Activated naive CD8-positive, alpha-beta T cell treated with anti-CD3 and anti-CD28 coated beads, Interleukin-2, amount 10 ng/mL, durations not matched to agents 7 days and 5 days (primary cell): Measurements from ENCODE around the gene IQCM. TPM values are rescaled to one million over a fixed set of nuclear protein-coding genes. Genes with fewer than 3 reads are reported as not detected.

Experiments
- ATAC-seq: fragments of 150-1000 bp; cut with Tn5 transposase; one replicate; pipeline ENCODE4 v1.10.0; 2021; ENCODE audit warnings: low read depth, moderate library complexity
- POLR2A ChIA-PET: fragments of 350-600 bp; sonication (Branson Sonifier 250); formaldehyde crosslinking; loops from one replicate; lab custom pipeline; 2021; ENCODE audit warnings: antibody characterized with exemption; lab: Charles Lee
- DNase-seq: peaks from one replicate; pipeline ENCODE4 v3.0.0; 2021
- H3K27ac Mint-ChIP-seq: one replicate; pipeline ENCODE4 v1.8.0; 2022; ENCODE audit warnings: mild to moderate bottlenecking, mixed read lengths
- H3K27me3 Mint-ChIP-seq: one replicate; pipeline ENCODE4 v1.8.0; 2022; ENCODE audit warnings: mild to moderate bottlenecking, moderate library complexity, mixed read lengths
- H3K36me3 Mint-ChIP-seq: one replicate; pipeline ENCODE4 v1.8.0; 2021; ENCODE audit warnings: mild to moderate bottlenecking, mixed read lengths
- H3K4me1 Mint-ChIP-seq: one replicate; pipeline ENCODE4 v1.8.0; 2021; ENCODE audit warnings: mixed read lengths
- H3K4me3 Mint-ChIP-seq: one replicate; pipeline ENCODE4 v1.8.0; 2022; ENCODE audit warnings: mild to moderate bottlenecking, moderate library complexity, mixed read lengths
- H3K9me3 Mint-ChIP-seq: one replicate; pipeline ENCODE4 v1.8.0; 2021; ENCODE audit warnings: mixed read lengths
- total RNA-seq, 2 experiments: library from RNA; stranded (reverse); gene quantifications; one replicate each; pipeline ENCODE4 v1.2.3, GENCODE V29; 2021

IQCM gene
- total RNA-seq, 2 experiments from 2014 or later = not detected

DNA sequence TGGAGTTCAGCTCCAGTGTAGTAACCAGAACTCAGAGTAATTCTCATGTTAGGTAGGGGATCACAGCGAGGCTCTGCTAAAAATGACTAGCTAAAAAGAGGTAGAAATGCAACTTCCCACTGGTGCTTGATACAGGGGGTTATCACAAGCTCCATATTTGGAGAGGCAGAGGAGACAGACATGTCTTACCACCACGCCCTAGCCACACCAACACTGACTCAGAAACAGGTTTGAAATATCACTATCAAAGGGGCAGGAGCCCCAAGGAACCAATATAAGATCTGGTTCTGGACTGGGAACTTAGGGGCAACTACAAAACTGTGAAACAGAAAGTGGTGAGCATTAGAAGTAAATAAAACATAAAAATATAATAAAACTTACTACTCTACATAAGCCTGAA is 62.9 kb downstream of the IQCM start:
- no peak for DNase-seq
- POLR2A ChIA-PET = no interaction called here
- H3K36me3 Mint-ChIP-seq = no peaks in the 10 kb centered on the region
- no peaks in the 10 kb centered on the region for H3K27me3 Mint-ChIP-seq
- ATAC-seq = no peak
- H3K9me3 Mint-ChIP-seq = no peaks in the 10 kb centered on the region
- H3K4me3 Mint-ChIP-seq = no peak overlapping the region
- no peaks in the 10 kb centered on the region for H3K4me1 Mint-ChIP-seq
- H3K27ac Mint-ChIP-seq = no peak overlapping the region

- POLR2A ChIA-PET = no interaction called here
- Mint-ChIP-seq H3K27me3 (no peaks in the 10 kb centered on the region), H3K27ac (no peak overlapping the region), H3K36me3 (no peaks in the 10 kb centered on the region), H3K4me3 (no peak overlapping the region), H3K4me1 (no peaks in the 10 kb centered on the region), H3K9me3 (no peaks in the 10 kb centered on the region)
- DNase-seq (no peak), ATAC-seq (no peak)
These were observed 64.5 kb downstream of the IQCM start for GRCh38 chr4:149751174-149751573.

DNA sequence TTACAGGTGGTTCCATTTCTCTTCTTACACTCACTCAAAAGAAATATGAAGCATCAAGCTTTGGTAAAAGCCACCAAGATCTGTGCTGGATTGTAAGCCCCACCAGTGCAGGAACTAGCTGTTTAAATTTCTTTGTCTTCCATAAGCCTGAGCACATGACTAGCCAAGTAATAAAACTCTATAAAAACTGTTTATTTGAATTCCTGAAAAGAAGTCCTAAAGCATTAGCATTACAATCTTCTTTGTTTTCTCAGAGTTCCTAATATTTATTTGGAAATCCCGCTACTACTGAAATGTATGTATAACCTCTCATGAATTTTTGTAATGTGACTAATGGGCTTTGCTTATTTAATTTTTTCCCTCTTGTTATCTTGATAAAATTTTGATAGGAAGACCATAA is 65.9 kb downstream of the IQCM start:
- Mint-ChIP-seq H3K4me3 (no peak overlapping the region), H3K27ac (no peak overlapping the region), H3K27me3 (peaks cover 3% of the 10 kb centered on the region), H3K36me3 (no peaks in the 10 kb centered on the region), H3K9me3 (peaks cover 2% of the 10 kb centered on the region), H3K4me1 (no peaks in the 10 kb centered on the region)
- no peak for ATAC-seq
- no peak for DNase-seq
- POLR2A ChIA-PET = no interaction called here

- Mint-ChIP-seq H3K27ac (no peak overlapping the region), H3K36me3 (no peaks in the 10 kb centered on the region), H3K27me3 (peaks cover 3% of the 10 kb centered on the region), H3K4me1 (no peaks in the 10 kb centered on the region), H3K9me3 (peaks cover 2% of the 10 kb centered on the region), H3K4me3 (no peak overlapping the region)
- ATAC-seq = no peak
- no peak for DNase-seq
- POLR2A ChIA-PET = no interaction called here
These were observed 68.0 kb downstream of the IQCM start for GRCh38 chr4:149747646-149748045.

DNA sequence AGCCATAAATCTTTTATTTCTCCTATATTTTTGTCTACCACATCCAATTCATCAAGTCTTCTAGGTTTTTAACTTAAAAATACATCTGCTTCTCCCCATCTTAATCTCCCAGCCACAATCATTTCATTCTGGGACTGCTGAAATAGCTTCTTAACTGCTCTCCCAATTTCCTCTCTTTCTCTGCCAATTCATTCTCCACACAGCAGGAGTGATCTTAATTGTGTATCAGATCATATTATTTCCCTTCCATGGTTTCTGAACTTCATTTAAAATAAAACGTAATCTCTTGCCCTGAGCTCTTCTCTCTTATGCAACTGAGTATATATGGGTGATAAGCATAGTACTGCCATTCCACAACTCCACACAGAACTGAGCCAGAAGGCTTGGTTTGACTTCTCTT is 69.4 kb downstream of the IQCM start:
- ATAC-seq = no peak

DNA sequence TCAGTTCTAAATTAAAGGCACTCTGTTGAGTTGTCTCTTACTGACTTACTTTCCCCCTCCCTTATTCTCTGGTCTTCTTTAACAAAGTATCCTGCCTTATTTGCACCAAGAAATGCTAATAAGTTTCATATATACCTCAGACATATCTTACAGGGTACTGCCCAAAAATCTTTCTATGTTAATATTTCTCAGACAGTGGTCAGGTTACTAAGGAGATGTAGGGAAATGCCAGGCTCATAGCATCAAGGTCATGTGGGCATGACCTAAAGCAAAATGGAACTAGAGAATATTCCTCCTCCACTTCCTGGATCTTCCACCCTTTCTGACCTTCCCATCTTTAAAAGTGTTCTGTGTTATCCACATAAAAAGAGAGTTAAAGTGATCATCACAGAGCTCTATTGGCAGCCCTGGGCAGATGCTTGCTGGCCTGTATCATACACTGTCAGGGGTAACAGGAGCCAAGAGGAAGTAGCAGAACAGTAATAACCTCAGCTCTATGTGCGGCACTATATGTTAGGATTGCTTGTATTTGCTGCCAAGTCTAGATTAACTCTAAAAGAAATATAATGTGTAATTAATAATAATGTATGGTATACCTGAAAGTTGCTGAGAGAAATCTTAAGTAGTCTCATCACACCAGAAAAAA is 74.3 kb downstream of the IQCM start:
- H3K36me3 Mint-ChIP-seq = no peaks in the 10 kb centered on the region
- H3K4me1 Mint-ChIP-seq = no peaks in the 10 kb centered on the region
- peaks cover 2% of the 10 kb centered on the region for H3K9me3 Mint-ChIP-seq
- DNase-seq (no peak), ATAC-seq (no peak)
- no peak overlapping the region for H3K4me3 Mint-ChIP-seq
- H3K27me3 Mint-ChIP-seq = peaks cover 3% of the 10 kb centered on the region
- POLR2A ChIA-PET = no interaction called here
- no peak overlapping the region for H3K27ac Mint-ChIP-seq

More for the DNA sequence above, 69.4 kb downstream of the IQCM start:
- Mint-ChIP-seq H3K4me3 (no peak overlapping the region), H3K36me3 (no peaks in the 10 kb centered on the region), H3K4me1 (no peaks in the 10 kb centered on the region), H3K27me3 (peaks cover 3% of the 10 kb centered on the region), H3K27ac (no peak overlapping the region), H3K9me3 (peaks cover 2% of the 10 kb centered on the region)
- POLR2A ChIA-PET = no interaction called here
- no peak for DNase-seq

GRCh38 chr4:149738156-149738555 is 77.5 kb downstream of the IQCM start:
- Mint-ChIP-seq H3K27ac (no peak overlapping the region), H3K4me1 (no peaks in the 10 kb centered on the region), H3K27me3 (no peaks in the 10 kb centered on the region), H3K9me3 (no peaks in the 10 kb centered on the region), H3K4me3 (no peak overlapping the region), H3K36me3 (no peaks in the 10 kb centered on the region)
- no peak for ATAC-seq
- POLR2A ChIA-PET = no interaction called here
- no peak for DNase-seq

DNA sequence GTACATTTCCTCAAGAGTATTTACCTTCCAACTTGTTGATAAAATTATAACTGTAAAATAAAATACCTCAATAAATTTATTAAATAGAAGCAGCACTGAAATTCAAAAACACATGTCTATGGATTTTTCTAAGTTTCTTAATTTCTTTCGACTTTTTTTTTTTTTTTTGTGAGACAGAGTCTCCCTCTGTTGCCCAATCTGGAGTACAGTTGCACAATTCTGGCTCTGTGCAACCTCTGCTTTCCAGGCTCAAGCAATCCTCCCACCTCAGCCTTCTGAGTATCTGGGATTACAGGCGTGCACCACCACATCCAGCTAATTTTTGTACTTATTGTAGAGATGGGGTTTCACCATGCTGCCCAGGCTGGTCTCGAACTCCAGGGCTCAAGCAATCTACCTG is 79.8 kb downstream of the IQCM start:
- Mint-ChIP-seq H3K4me3 (no peak overlapping the region), H3K27me3 (no peaks in the 10 kb centered on the region), H3K27ac (no peak overlapping the region), H3K9me3 (no peaks in the 10 kb centered on the region), H3K36me3 (no peaks in the 10 kb centered on the region), H3K4me1 (no peaks in the 10 kb centered on the region)
- ATAC-seq = no peak
- POLR2A ChIA-PET = no interaction called here
- no peak for DNase-seq

DNA sequence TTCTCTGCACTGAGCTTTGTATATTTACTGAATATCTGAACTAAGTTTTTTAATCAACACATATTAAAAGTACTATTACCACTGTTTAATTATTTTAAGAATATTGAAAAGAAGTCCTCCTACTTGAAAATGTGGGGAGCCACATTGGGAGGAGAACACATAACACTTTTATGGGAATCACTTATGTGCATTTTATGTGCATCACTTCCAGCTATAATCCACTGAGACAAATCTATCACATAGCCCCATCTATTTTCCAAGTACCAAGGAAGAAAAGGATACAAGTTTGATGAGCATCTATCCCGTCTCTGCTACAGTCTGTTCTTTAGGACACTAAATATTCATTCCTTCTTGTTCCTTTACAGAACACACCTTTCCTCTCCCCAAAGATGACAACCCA is 87.2 kb downstream of the IQCM start:
- no peaks in the 10 kb centered on the region for H3K4me1 Mint-ChIP-seq
- DNase-seq (no peak), ATAC-seq (no peak)

DNA sequence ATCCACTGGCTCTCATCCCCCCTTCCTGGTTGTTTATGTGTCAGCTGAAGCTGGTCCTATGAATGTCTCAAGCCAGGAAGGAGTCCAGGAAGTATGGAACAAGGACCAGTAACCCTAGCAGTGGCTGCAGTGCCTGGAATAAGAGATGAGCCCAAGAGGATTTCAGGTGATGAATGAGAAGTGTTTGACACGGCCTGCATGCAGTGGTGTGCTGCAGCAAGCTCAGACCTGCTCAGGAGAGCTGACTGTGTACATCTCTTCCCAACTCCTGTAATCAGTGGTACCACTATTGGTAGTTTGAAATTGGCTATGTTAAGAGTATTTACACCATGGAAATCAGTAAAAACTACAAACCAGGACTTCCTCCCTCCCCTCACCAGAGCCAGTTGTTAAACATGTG is 88.0 kb downstream of the IQCM start:
- no peaks in the 10 kb centered on the region for H3K27me3 Mint-ChIP-seq
- no peak overlapping the region for H3K27ac Mint-ChIP-seq
- DNase-seq (no peak), ATAC-seq (no peak)
- peaks cover under 1% of the 10 kb centered on the region for H3K9me3 Mint-ChIP-seq
- no peaks in the 10 kb centered on the region for H3K36me3 Mint-ChIP-seq
- no peaks in the 10 kb centered on the region for H3K4me1 Mint-ChIP-seq
- POLR2A ChIA-PET = no interaction called here
- H3K4me3 Mint-ChIP-seq = no peak overlapping the region

More for the DNA sequence above, 87.2 kb downstream of the IQCM start:
- Mint-ChIP-seq H3K4me3 (no peak overlapping the region), H3K9me3 (no peaks in the 10 kb centered on the region), H3K27ac (no peak overlapping the region), H3K27me3 (no peaks in the 10 kb centered on the region), H3K36me3 (no peaks in the 10 kb centered on the region)
- POLR2A ChIA-PET = no interaction called here

GRCh38 chr4:149723065-149723464 is 92.6 kb downstream of the IQCM start:
- H3K4me3 Mint-ChIP-seq = no peak overlapping the region
- DNase-seq (no peak), ATAC-seq (no peak)
- POLR2A ChIA-PET = no interaction called here
- peaks cover 2% of the 10 kb centered on the region for H3K9me3 Mint-ChIP-seq
- no peaks in the 10 kb centered on the region for H3K4me1 Mint-ChIP-seq
- H3K27me3 Mint-ChIP-seq = no peaks in the 10 kb centered on the region
- no peaks in the 10 kb centered on the region for H3K36me3 Mint-ChIP-seq
- H3K27ac Mint-ChIP-seq = no peak overlapping the region

DNA sequence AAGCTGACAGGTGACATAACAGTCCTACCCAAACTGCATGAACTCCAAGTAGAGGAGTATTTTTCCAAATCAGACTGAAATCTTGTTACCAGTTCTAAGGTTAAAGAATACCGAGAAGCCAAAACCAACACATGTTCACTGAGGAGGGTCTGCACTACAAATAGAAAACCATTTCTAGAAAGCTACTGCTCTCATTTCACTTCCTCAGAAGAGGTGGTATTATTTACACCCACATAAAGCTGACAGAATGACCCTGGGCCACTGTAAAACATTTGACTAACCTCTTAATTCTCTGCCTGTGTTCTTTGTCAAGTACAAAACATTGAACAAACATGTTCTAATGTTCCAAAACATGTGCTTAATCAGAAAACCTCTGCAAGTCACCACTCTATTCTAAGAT is 95.8 kb downstream of the IQCM start:
- DNase-seq = no peak
- H3K36me3 Mint-ChIP-seq = no peaks in the 10 kb centered on the region
- H3K27ac Mint-ChIP-seq = no peak overlapping the region
- peaks cover 5% of the 10 kb centered on the region for H3K9me3 Mint-ChIP-seq
- ATAC-seq = no peak
- H3K4me1 Mint-ChIP-seq = no peaks in the 10 kb centered on the region
- H3K4me3 Mint-ChIP-seq = no peak overlapping the region
- no peaks in the 10 kb centered on the region for H3K27me3 Mint-ChIP-seq
- POLR2A ChIA-PET = no interaction called here

DNA sequence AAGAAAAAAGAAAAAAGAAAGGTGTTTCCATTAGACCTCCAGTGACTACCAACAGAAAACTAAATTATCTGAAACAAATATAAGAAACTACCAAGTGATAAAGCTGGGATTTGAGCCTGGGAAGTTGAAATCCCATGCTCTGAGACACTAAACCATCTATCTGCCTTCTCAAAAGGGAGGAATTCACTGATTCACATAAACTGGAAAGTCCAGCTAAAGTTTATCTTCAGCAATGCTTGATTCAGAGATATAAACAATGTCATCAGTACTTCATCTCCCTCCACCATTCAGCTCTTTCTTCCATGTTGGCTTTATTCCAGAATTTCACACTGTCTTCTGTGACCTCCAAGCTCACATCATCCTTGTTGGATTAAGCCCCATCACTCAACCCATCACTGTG is 96.3 kb downstream of the IQCM start:
- Mint-ChIP-seq H3K27ac (no peak overlapping the region), H3K9me3 (peaks cover 5% of the 10 kb centered on the region), H3K4me3 (no peak overlapping the region), H3K4me1 (no peaks in the 10 kb centered on the region), H3K36me3 (no peaks in the 10 kb centered on the region), H3K27me3 (no peaks in the 10 kb centered on the region)
- no peak for DNase-seq
- POLR2A ChIA-PET = no interaction called here
- ATAC-seq = no peak

DNA sequence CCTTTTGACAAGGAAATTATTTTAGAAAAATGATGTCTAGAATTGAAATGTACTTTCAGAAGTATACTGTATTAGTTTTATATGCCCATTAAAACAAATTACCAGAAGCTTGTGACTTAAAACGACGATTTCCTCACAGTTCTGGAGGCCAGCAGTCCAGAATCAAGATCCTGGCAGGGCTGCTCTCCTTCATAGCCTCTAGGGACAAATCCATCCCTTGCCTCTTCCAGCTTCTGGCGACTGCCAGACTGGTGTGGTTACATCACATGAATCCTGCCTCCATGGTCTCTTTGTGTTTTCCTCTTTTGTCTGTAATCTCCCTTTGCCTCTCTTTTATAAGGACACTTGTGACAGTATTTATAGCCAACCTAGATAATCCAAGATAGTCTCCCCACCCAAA is 97.1 kb downstream of the IQCM start:
- ATAC-seq (no peak), DNase-seq (no peak)
- H3K27ac Mint-ChIP-seq = no peak overlapping the region
- POLR2A ChIA-PET = no interaction called here
- peaks cover 5% of the 10 kb centered on the region for H3K9me3 Mint-ChIP-seq
- no peaks in the 10 kb centered on the region for H3K27me3 Mint-ChIP-seq
- no peaks in the 10 kb centered on the region for H3K36me3 Mint-ChIP-seq
- H3K4me3 Mint-ChIP-seq = no peak overlapping the region
- H3K4me1 Mint-ChIP-seq = no peaks in the 10 kb centered on the region

- no peak for ATAC-seq
- Mint-ChIP-seq H3K4me3 (no peak overlapping the region), H3K4me1 (no peaks in the 10 kb centered on the region), H3K36me3 (no peaks in the 10 kb centered on the region), H3K27ac (no peak overlapping the region), H3K9me3 (peaks cover 3% of the 10 kb centered on the region), H3K27me3 (no peaks in the 10 kb centered on the region)
- no peak for DNase-seq
- POLR2A ChIA-PET = no interaction called here
These were observed 98.9 kb downstream of the IQCM start for GRCh38 chr4:149716728-149717127.
